GM19455 (cell line): ENCODE data around the gene DDX53.

Source experiments
- ATAC-seq: cut with Tn5 transposase; IDR thresholded peaks from one replicate; pipeline ENCODE4 v1.9.1; 2021; ENCODE audit not compliant: unreplicated experiment

The DDX53 gene

GRCh38 chrX:23048806-23049573 lies 49.2 kb downstream of the DDX53 start:
- no peak for ATAC-seq

DNA sequence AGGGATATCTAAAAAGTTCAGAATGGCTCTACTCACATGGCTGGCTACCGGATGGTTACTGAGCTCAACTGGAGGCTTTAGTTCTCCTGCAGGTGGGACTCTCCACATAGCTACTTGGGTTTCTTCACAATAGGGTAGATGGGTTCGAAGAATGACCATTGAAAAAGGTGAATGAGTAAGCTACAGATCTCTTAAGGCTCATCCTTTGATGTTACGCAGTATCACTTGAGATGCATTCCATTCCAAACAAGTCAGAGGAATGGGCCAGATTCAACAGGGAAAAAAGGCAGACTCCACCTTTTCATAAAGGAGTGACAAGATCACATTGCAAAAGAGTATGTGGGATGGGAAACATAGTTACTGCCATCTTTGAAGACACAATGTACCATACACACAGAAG lies 52.6 kb downstream of the DDX53 start:
- no peak for ATAC-seq
